ENCODE data around the gene PARD3.

DNA sequence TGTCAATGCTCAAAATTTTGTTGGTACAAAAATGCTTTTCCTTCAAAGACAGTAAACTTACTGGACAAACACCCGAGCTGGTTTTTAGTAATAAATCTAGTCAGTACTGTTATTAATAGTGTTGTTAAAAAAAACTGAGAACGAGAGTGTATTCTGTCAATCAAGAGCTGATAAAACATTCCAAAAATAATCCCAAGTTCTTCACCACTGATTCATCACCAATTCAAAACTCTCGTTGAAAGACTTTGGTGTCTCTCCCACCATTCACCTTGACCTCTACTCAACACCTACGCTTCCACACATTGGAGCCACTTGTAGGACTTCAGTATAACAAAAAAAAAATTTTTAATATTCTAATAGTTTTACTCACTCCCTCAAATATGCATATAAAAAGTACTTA, 279.2 kb downstream of the PARD3 start:
- TF ChIP-seq, protein P1, sequence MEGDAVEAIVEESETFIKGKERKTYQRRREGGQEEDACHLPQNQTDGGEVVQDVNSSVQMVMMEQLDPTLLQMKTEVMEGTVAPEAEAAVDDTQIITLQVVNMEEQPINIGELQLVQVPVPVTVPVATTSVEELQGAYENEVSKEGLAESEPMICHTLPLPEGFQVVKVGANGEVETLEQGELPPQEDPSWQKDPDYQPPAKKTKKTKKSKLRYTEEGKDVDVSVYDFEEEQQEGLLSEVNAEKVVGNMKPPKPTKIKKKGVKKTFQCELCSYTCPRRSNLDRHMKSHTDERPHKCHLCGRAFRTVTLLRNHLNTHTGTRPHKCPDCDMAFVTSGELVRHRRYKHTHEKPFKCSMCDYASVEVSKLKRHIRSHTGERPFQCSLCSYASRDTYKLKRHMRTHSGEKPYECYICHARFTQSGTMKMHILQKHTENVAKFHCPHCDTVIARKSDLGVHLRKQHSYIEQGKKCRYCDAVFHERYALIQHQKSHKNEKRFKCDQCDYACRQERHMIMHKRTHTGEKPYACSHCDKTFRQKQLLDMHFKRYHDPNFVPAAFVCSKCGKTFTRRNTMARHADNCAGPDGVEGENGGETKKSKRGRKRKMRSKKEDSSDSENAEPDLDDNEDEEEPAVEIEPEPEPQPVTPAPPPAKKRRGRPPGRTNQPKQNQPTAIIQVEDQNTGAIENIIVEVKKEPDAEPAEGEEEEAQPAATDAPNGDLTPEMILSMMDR (conservative IDR thresholded peaks at IDR 0.05), result no peak
- no peak for TF ChIP-seq EZH2 (IDR thresholded peaks at IDR 0.05; ENCODE audit: low read depth)
